GM19043 (cell line): ENCODE measurements around the gene RAB42.

Experiments
- ATAC-seq: cut with Tn5 transposase; IDR thresholded peaks from one replicate; pipeline ENCODE4 v1.9.1; 2021; ENCODE audit warnings: low read depth; ENCODE audit not compliant: unreplicated experiment

RAB42 gene

DNA sequence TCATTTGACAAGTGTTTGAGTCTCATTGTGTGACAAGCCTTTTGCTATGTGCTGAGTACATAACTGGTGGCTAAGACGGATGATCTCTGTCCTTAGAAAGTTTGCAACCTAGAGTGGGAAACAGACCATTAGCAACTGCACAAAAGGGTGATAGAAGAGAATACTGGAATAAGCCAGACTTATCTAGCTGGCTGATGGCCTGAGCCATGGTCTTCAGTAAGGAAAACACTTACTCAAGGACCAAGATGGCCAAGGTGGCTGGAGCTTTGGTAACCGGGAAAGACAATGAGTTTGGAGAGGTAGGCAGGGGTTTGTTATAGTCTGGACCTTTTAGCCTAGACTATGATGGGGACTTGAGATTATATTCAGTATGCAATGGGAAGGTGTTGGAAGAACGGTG lies 52.4 kb downstream of the RAB42 start:
- no peak for ATAC-seq
